Activated CD4-positive, alpha-beta T cell treated with anti-CD3 and anti-CD28 coated beads for 48 hours (primary cell): Measurements from ENCODE around the gene ZGLP1.
"Not testable (repeated sequence)": the region's sequence is repeated elsewhere in the genome, so short reads cannot be mapped to it uniquely, and the experiment has no call there.

Source experiments
- DNase-seq: peaks from one replicate; pipeline ENCODE4 v3.0.0-alpha.2; 2020

ZGLP1 gene

GRCh38 chr19:10309423-10309822, at the start of gene ZGLP1:
TSS of gene ZGLP1 (minus strand) at chr19:10309815.
- no peak for DNase-seq

GRCh38 chr19:10356431-10356830, 46.8 kb upstream of the ZGLP1 start:
- no peak for DNase-seq

GRCh38 chr19:10353793-10354391, 44.3 kb upstream of the ZGLP1 start:
- peak; percentile 85 for DNase-seq

GRCh38 chr19:10352764-10353671, 43.4 kb upstream of the ZGLP1 start:
- DNase-seq: no peak

GRCh38 chr19:10346509-10346908, 36.9 kb upstream of the ZGLP1 start:
- no peak for DNase-seq

GRCh38 chr19:10344780-10345179, 35.2 kb upstream of the ZGLP1 start:
- no peak for DNase-seq

- DNase-seq: no peak
Measured at GRCh38 chr19:10343495-10343894, 33.9 kb upstream of the ZGLP1 start.

GRCh38 chr19:10339977-10340376, 30.4 kb upstream of the ZGLP1 start:
- no peak for DNase-seq

- DNase-seq: peak; percentile 81
Measured at GRCh38 chr19:10339380-10339960, 29.9 kb upstream of the ZGLP1 start, which contains the start of gene ICAM3. TSS of gene ICAM3 (minus strand) at chr19:10339624. CDS start at chr19:10339614, 10 bp downstream.

GRCh38 chr19:10338940-10339339, 29.3 kb upstream of the ZGLP1 start:
- DNase-seq: peak; percentile 30

GRCh38 chr19:10336725-10337124, 27.1 kb upstream of the ZGLP1 start:
- DNase-seq: not testable (repeated sequence)

GRCh38 chr19:10335352-10335985, 25.9 kb upstream of the ZGLP1 start:
- DNase-seq: no peak

GRCh38 chr19:10334588-10335351, 25.2 kb upstream of the ZGLP1 start:
- DNase-seq: peak; percentile 82

- DNase-seq: no peak
Measured at GRCh38 chr19:10333758-10334587, 24.4 kb upstream of the ZGLP1 start.

GRCh38 chr19:10332965-10333757, 23.5 kb upstream of the ZGLP1 start, which contains the start of gene RAVER1:
TSS of gene RAVER1 (minus strand) at chr19:10333529. CDS start at chr19:10333507, 22 bp downstream.
- DNase-seq: peak; percentile 99

GRCh38 chr19:10332158-10332964, 22.7 kb upstream of the ZGLP1 start:
- no peak for DNase-seq

- no peak for DNase-seq
Measured at GRCh38 chr19:10329555-10329954, 19.9 kb upstream of the ZGLP1 start.

GRCh38 chr19:10328558-10329429, 19.2 kb upstream of the ZGLP1 start:
- DNase-seq: no peak

- DNase-seq: no peak
Measured at GRCh38 chr19:10327793-10328192, 18.2 kb upstream of the ZGLP1 start.
